ENCODE results near the gene CCSAP.

- no peak for TF ChIP-seq EZH2phosphoT487 (IDR thresholded peaks at IDR 0.05)
- TF ChIP-seq EZH2 (IDR thresholded peaks at IDR 0.05) = no peak
These were observed 37.0 kb upstream of the CCSAP start for GRCh38 chr1:229379846-229380245.

Data from neural progenitor cell (in vitro differentiated cells).